Measurements from ENCODE around the gene TTC39C. TPM values are rescaled to one million over a fixed set of nuclear protein-coding genes. Genes with fewer than 3 reads are reported as not detected.

The TTC39C gene
- total RNA-seq, 4 donors from 2014 or later = 12.3 to 35.9 (median 24.8) TPM

DNA sequence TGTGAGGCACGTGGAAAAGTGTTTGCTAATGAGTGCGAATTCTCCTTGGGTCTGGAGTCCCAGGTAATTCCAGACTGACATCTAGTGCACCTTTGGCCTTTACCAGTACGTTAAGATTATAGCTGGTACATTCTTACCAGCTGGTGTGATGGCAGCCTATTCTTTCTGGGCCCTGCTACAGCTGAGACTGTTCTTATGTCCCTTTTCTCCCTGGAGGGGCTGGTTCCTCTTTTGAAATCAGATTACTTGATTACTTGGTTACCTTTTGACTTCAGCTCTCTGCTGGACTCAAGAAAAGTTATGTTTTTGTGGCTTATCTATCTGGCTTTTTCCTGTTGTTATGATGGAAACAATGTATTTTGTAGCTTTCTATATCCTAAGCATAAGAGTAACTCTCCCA lies 138.8 kb downstream of the TTC39C start:
- TF ChIP-seq, protein P1, sequence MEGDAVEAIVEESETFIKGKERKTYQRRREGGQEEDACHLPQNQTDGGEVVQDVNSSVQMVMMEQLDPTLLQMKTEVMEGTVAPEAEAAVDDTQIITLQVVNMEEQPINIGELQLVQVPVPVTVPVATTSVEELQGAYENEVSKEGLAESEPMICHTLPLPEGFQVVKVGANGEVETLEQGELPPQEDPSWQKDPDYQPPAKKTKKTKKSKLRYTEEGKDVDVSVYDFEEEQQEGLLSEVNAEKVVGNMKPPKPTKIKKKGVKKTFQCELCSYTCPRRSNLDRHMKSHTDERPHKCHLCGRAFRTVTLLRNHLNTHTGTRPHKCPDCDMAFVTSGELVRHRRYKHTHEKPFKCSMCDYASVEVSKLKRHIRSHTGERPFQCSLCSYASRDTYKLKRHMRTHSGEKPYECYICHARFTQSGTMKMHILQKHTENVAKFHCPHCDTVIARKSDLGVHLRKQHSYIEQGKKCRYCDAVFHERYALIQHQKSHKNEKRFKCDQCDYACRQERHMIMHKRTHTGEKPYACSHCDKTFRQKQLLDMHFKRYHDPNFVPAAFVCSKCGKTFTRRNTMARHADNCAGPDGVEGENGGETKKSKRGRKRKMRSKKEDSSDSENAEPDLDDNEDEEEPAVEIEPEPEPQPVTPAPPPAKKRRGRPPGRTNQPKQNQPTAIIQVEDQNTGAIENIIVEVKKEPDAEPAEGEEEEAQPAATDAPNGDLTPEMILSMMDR (IDR thresholded peaks at IDR 0.05) = no peak
- no peak for TF ChIP-seq POLR2A (IDR thresholded peaks at IDR 0.05)
- Histone ChIP-seq H3K27me3 (no peaks in the 10 kb centered on the region), H3K36me3 (peaks cover 0 to 40% (median 0%) of the 10 kb centered on the region in 3 donors), H3K9me3 (no peaks in the 10 kb centered on the region), H3K4me3 (no peak overlapping the region), H3K4me1 (no peaks in the 10 kb centered on the region), H3K27ac (no peak overlapping the region)
- intact Hi-C loops (cut with DNase I) = no loop called here
- no peak for DNase-seq
- 90 to 94% methylated on average over 2 to 3 of the region's 3 CpGs for WGBS, 2 donors

DNA sequence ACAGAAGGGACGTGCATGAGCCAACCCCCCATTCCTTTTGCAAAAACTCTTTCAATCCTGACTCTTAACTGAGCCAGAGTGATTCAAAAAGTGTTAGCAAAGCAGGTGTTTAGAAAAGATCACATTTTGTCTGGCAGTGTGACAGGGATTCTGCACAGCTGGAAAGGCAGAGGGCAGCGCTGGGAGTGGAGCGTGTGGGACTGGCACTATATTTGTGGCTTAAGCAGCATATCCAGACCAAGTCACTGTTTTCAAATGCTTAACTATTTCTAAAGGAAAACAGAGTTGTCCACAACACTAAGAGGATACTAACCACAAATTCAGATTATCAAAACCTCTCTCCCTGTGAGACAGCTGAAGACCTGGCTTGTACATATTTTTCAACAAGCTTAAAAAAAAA lies 143.3 kb downstream of the TTC39C start:
- peaks cover 0 to 78% (median 3%) of the 10 kb centered on the region in 3 donors for H3K36me3 ChIP-seq
- WGBS, 2 donors = 96 to 98% methylated on average over 3 of the region's 3 CpGs
- intact Hi-C loops (cut with DNase I) = no loop called here
- no peaks in the 10 kb centered on the region for H3K9me3 ChIP-seq
- no peak overlapping the region for H3K4me3 ChIP-seq
- DNase-seq = no peak
- TF ChIP-seq, protein P1 (IDR thresholded peaks at IDR 0.05) = no peak
- no peak for TF ChIP-seq POLR2A (IDR thresholded peaks at IDR 0.05)
- H3K27me3 ChIP-seq = no peaks in the 10 kb centered on the region
- no peak overlapping the region for H3K27ac ChIP-seq
- H3K4me1 ChIP-seq = no peaks in the 10 kb centered on the region

DNA sequence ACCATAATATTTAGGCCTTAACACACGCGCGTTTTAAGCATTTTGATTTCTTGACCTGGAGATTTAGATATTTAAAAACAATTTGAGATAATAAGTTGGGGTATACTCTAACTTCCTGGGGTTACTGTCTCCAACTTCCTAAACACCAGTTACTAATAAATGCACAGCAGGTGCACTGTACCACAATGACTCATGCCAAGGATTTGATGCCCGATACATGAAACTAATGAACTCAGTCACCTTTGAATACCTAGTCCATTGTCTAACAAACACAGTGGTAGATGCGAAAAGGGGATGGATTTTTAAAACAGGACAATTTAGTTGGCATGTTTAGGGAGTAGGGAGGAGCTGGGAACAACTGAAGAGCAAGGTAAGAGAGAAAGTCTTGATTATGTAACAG lies 145.5 kb downstream of the TTC39C start:
- H3K27ac ChIP-seq = no peak overlapping the region
- intact Hi-C loops (cut with DNase I) = no loop called here
- H3K9me3 ChIP-seq = no peaks in the 10 kb centered on the region
- 83 to 88% methylated on average over 5 of the region's 5 CpGs for WGBS, 2 donors
- no peak for DNase-seq
- peaks cover 0 to 100% (median 3%) of the 10 kb centered on the region in 3 donors for H3K36me3 ChIP-seq
- no peak overlapping the region for H3K4me3 ChIP-seq
- no peaks in the 10 kb centered on the region for H3K4me1 ChIP-seq
- H3K27me3 ChIP-seq = no peaks in the 10 kb centered on the region
- TF ChIP-seq, protein P1 (IDR thresholded peaks at IDR 0.05) = no peak
- no peak for TF ChIP-seq POLR2A (IDR thresholded peaks at IDR 0.05)

- no peak for DNase-seq
- intact Hi-C loops (cut with DNase I) = no loop called here
- no peaks in the 10 kb centered on the region for H3K27me3 ChIP-seq
- no peak overlapping the region for H3K27ac ChIP-seq
- peaks cover 0 to 100% (median 8%) of the 10 kb centered on the region in 3 donors for H3K36me3 ChIP-seq
- no peak for TF ChIP-seq POLR2A (IDR thresholded peaks at IDR 0.05)
- TF ChIP-seq, protein P1 (IDR thresholded peaks at IDR 0.05) = no peak
- H3K4me1 ChIP-seq = no peaks in the 10 kb centered on the region
- H3K9me3 ChIP-seq = no peaks in the 10 kb centered on the region
- H3K4me3 ChIP-seq = no peak overlapping the region
- 79 to 89% methylated on average over 2 of the region's 2 CpGs for WGBS, 2 donors
Measured at GRCh38 chr18:24161304-24161703, 146.8 kb downstream of the TTC39C start.

DNA sequence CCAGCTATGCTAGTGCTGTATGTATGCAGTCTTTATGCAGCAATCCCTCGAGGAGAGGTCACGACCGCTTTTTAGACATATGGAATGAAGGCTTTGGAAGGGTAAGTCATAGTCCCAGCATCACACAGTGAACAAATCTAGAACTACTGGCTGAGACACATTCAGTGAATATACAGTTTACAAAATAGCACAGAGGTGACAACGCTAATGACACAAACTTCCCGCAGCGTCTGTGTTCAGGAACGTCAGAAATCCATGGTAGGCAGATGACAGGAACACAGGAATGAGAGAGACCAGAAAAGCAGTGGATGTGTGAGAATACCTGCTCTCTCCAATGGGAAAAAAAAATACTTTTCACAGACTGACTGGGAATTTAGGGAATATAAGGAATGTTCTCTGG lies 153.9 kb downstream of the TTC39C start:
- 88 to 90% methylated on average over 7 of the region's 7 CpGs for WGBS, 2 donors
- H3K36me3 ChIP-seq = peaks cover 0 to 85% (median 5%) of the 10 kb centered on the region in 3 donors
- intact Hi-C loops (cut with DNase I) = no loop called here

More for the DNA sequence above, 153.9 kb downstream of the TTC39C start:
- Histone ChIP-seq H3K4me1 (no peaks in the 10 kb centered on the region), H3K9me3 (no peaks in the 10 kb centered on the region), H3K27me3 (no peaks in the 10 kb centered on the region), H3K4me3 (no peak overlapping the region), H3K27ac (no peak overlapping the region)
- TF ChIP-seq POLR2A (IDR thresholded peaks at IDR 0.05) = no peak
- TF ChIP-seq, protein P1 (IDR thresholded peaks at IDR 0.05) = no peak
- no peak for DNase-seq

All from esophagus squamous epithelium (tissue), 5 donors.